Stimulated activated CD8-positive, alpha-beta memory T cell treated with anti-CD3 and anti-CD28 coated beads, Interleukin-7, amount 100 ng/mL, for 4 hours (primary cell): Measurements from ENCODE around the gene PIP5KL1.

Experiments used
- DNase-seq, 2 donors: peaks; one replicate each; pipeline ENCODE4 v3.0.0-alpha.2; 2020; ENCODE audit warnings: low read depth in 2 of 2

Gene PIP5KL1, protein sequence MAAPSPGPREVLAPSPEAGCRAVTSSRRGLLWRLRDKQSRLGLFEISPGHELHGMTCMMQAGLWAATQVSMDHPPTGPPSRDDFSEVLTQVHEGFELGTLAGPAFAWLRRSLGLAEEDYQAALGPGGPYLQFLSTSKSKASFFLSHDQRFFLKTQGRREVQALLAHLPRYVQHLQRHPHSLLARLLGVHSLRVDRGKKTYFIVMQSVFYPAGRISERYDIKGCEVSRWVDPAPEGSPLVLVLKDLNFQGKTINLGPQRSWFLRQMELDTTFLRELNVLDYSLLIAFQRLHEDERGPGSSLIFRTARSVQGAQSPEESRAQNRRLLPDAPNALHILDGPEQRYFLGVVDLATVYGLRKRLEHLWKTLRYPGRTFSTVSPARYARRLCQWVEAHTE

DNA sequence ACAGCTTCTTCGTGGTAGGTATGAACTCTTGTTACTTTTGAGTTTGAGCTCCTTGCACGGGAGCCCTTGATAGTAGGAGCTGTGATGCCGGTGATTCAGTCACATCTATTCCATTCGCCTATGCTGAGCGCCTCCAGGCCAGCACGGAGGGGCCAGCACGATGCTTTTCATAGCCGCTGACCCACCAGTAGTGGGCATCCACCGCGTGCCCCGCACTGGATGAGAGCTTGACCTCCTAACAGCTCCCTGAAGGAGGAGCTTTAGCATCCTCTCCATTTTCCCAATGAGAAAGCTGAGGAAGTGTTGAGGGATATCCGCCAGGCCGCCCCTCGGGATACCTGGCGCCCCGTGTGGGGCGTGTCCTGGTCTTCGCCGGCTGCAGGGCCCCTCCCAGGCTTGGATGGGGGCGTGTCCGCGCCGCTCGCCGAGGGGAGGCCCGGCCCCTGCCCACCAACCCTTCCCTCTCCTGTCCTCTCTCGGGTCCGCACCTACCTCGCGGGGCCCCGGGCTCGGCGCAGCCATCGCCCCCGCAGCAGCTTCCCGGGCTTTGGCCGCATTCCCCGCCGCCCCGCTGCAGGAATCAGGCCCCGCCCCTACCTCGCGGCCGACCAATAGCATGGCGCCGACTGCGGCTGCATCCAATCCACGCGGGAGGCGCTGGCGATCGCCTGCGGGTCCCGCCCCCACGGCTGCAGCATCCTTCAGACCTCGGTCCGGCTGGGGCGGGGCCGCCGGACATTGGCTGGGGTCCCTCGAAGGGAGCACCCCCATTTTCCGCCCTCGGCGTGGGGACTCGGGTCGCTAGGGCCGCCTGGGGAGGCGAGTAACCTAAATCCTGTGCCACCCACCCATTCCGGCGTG is at the start of gene PIP5KL1:
Gene PIP5KL1, minus strand, starts transcription at position 547 of the 861 bp plus-strand sequence. Its CDS starts 25 bp downstream, at position 522.
- DNase-seq: peak; percentile 26 to 60

- peak in 1 of 2 donors; percentile 45 for DNase-seq
Observed at GRCh38 chr9:127980060-127980705, 49.6 kb upstream of the PIP5KL1 start.

GRCh38 chr9:127979333-127980059 is 48.9 kb upstream of the PIP5KL1 start:
- DNase-seq: no peak

DNA sequence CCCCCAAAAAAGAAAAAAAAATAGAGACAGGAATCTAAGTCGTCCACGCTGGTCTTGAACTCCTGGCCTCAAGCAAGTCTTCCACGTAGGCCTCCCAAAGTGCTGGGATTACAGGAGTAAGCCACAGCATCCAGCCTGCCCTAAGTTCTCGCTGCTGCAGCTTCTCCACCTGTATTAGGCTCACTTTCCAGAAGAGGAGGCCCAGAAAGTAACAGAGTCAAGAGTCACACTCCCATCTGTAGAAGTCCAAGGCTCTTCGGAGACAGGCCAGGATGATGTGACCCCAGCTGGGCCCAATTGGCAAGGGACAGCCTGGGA is 48.4 kb upstream of the PIP5KL1 start:
- no peak for DNase-seq

DNA sequence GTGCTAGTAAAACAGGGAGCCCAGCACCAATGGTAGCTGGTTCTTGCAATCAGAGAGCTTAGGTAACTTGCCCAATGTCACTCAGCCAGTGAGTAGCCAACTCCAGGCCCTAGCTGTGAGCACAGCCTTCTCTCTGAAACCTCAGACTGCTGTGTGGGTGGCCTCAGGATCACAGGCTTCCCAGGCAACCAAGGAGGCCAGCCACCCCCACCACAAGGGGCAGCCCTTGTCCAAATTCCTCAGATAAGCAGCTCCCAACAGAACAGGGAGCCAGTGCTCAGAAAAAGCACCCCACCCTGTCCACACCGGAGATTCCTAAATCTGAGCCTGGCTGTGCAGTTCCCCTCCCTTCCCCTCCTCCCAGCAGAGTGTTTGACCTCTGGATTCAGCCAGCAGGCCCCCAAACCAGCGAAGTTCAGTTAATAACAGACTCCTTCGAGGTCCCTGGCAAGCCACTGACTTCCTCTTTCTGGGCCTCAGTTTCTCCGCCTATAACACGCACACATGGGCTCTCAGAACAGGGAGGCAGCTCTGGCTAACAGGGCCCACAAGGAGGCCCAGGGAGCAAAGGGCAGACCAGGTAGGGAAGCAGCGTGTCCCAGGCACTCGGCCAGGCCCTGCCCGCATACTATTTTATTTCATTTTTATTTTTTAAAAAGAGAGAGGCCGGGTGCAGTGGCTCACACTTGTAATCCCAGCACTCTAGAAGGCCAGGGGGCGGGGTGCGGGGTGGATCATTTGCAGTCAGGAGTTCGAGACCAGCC is 47.5 kb upstream of the PIP5KL1 start:
- no peak for DNase-seq

DNA sequence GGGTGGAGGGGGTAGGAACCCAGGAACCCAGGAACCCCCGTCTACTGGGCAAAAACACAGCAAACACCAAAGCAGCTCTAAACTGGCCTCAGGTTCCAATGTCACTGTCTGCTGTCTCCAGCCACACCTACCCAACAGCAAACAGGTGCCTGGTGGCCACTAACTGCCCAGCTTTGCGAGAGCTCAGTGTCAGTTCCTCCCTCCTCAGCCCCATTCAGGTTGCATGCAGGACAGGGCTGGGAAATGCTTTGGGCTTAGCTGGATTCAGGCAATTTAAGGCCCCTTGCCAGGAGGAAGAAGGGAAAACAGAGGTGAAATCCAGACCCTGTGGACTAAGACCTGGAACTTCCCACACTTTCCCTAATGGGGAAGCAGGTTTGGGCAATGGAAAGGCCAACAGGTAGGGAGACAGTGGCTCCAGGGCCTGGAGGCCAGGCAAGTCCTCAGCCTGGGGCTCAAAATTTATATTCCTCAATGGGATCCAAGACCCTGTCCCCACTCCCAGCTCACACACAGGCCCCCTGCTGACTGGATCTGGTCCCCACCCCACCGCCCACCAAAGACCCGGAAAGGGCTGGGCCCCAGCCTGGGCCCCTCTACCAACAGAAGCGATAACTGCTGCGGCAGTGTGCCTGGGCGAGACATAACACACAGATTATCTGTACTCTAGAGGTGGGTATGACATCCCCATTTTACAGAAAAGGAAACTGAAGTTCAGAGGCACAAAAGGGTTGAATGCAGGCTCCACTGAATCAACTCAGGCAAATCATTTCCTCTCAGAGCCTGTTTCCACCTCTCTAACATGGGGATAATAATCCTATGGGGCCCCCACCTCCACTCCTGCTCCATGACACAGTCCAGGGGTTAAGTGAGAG is 46.7 kb upstream of the PIP5KL1 start:
- no peak for DNase-seq

DNA sequence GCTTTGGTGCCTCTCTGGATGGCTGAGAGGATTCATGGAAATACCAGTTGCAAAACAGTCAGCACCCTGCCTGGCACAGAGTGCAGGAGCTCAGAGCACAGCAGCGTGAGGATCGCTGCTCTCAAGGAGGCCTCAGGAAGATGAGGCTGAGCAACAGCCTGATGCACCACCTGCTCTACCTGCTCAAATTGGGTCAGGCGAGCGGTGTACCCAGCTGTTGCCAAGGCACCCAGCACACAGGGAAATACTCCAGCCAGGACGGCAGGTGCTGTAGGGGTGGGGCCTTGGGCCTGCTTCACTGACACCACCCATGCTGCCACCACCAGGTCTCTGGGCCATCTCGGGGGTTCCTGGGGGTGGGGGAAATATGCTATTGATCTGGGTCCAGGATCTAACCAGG is 45.9 kb upstream of the PIP5KL1 start:
- no peak for DNase-seq

DNA sequence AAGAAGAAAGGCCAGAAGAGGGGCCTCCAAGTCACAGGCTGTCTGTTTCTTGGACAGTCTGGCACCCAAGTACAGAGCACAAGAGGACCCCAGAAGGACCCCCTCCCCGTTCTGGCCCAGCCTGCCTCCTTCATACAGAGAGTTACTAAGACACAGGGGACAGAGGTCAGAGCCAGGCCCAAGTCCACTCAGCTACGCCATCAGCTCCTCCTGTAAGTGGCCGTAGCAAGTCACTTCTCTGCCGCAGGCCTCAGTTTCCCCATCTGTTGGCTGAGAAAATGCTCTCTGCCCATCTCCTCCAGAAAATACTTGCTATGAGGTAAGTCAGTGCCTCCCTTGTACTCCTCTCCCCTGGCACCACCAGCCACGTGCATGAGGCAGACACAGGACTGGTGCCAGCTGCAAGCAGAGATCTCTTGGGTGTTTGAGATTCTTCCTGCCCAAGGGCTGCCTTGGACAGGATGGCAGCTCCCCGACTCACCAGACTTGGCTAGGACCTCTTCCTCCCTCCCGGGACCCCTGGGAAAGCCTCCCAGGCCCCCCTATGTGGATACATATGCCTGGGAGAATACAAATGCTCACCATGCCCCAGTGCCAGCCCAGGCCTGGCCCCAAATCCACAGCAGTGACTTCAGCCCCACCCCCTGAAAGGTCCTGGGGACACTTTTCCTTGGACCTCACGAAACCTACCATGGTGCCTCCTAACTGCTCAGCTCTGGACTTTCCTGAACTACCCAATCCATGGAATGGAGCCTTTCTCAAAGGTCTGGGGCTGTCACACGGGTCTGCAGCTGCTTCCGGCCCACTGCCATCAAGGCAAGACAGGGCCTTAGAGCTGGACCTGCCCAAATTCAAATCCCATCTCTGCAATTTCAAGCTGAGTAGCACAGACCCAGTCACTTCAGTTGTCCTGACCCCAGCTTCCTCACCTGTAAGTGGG is 45.1 kb upstream of the PIP5KL1 start:
- no peak for DNase-seq

- DNase-seq: no peak
Observed at GRCh38 chr9:127974769-127975261, 44.2 kb upstream of the PIP5KL1 start.

- no peak for DNase-seq
Observed at GRCh38 chr9:127974001-127974768, 43.6 kb upstream of the PIP5KL1 start.

DNA sequence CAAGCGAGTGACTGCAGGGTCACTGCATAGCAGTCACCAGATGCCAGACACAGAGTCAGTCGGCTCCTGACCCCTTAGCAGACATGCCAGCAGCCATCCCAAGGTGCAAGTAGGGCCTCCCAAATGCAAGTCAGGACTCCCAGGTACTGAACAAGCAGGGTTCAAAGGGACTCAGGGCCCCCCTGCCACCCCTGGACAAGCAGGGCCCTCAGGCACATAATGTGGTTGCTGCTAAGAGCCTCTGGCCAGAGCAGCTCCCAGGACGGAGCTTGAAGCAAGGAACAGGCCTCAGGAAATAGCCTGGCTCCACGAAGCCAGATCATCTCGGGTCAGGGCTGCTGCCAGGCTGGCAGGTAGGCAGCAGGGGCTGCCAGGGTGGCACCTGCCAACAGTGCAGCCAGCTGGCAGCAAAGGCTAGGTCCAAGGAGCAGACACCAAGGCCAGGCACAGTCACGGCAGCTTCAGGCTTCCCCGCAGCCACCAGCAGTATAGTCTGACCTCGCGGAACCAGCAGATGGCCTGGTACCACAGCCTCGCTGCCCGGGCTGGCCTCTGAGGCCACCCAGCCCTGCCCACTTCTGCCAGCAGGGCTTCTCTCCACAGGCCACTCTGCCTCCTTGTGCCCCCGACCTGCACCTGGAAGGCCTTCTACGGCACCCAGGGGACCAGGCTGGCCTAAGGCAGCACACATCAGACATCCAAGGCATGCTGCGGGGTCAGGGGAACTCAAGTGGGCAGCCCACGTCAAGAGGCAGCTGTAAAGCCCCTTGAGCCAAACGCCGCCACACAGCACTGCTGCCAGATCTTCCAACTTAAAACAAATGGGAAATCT is 42.8 kb upstream of the PIP5KL1 start:
- DNase-seq: no peak

- DNase-seq: no peak
Observed at GRCh38 chr9:127972236-127972871, 41.8 kb upstream of the PIP5KL1 start.

- DNase-seq: no peak
Observed at GRCh38 chr9:127971357-127972235, 41.0 kb upstream of the PIP5KL1 start.

GRCh38 chr9:127970401-127971313 is 40.1 kb upstream of the PIP5KL1 start:
- DNase-seq: peak in 1 of 2 donors; percentile 21
